Stimulated activated CD4-positive, alpha-beta T cell treated with anti-CD3 and anti-CD28 coated beads, Interleukin-12 subunit alpha, Interleukin-12 subunit beta, amount 100 ng/mL, for 48 hours (primary cell): ENCODE results near the gene PRAC1.

Experiments
- DNase-seq, 3 donors: peaks; one replicate each; pipeline ENCODE4 v3.0.0-alpha.2; 2020; ENCODE audit warnings: low read depth in 2 of 3, low spot score in 1 of 3

Gene PRAC1

DNA sequence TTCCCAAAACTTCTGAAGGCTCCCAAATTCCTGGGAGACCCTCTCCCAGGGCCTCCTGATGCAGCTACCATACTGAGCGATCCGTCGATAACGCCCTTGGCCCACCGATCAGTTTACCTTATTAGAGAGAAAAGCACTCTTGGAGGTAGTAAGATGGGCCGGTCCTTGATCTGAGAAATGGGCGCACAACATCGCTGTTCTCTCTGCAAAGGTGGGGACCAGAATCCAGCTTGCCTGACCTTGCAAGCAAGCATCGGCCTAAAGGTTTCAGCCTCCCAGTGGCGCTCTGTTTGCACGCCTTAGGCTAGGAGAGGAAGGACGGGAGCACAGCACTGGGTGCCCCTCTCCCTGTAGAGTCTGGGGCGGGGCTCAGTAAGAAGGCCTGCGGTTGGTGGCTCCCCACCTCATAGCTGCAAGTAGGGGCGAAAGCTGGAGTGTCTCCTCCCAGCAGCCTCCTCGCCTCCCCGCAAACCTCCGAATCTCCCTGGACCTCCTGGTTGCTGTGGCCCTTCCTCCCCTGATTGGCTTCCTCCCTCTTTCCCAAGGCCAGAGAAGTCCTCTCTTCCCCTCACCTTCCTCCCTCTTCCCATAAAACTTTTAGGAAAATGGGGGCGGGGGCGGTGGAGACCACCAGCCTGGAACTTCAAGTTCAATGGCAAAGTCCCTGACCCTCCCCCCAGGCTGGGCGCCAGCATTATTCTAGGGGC is at the start of gene PRAC1:
Gene PRAC1, minus strand, starts transcription at position 318 of the 707 bp plus-strand sequence. Its CDS starts 126 bp downstream, at position 192.
- no peak for DNase-seq

- DNase-seq = no peak
Observed at GRCh38 chr17:48770954-48771353, 48.6 kb upstream of the PRAC1 start.

DNA sequence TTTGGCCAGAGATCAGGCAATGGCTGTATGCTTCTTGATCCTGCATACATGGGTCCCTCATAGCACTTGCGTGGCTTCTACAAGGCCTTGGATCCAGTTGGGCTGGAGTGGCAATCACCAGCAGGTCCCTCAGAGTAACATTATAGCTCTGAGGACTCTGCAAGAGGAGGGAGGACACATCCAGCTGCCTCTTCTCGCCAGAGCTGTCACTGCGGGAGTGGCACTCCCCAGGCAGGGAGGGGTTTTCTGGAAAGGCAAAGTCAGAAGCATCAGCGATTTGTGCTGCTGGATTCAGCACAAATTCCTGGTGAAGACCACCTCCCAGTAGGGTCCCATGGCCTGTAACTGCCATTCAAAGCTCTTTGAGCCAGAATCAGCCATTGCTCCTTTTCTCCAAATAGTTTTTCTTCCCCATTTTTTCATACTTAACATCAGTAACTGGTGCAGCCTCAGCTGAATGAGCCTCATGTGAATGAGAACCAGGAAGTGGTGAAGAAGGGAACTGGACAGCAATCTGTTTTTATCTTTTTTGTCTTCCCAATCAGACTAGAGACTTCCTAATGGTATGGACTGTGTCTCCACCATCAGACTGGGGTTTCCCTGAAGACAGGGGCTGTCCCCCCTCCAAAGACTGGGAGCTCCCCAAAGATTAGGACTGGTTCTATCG is 46.8 kb upstream of the PRAC1 start:
- DNase-seq = no peak

DNA sequence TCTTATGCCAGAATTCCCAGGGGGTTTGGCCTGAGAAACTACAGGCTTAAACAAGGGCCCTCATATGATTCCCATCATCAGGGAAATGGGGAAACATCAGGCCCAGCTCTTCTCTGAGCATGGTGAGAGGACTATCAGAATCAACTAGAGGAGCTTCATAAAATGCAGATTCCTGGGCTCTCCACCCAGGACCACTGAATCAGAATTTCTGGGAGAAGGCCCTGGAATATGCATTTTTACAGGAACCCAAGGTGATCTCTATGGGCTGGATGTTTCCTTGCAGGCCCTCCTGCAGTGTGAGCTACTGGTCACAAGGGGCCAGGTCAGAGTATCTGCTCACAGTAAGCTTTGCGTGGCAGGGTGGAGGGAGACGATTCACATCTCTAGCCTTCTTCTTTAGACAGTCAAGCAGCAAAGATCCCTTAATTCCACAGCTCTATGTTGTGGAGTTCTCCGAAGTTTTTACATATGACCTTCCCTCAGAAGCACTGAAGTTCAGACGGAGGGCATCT is 45.0 kb upstream of the PRAC1 start:
- no peak for DNase-seq

GRCh38 chr17:48761114-48761513 is 38.8 kb upstream of the PRAC1 start:
- DNase-seq = no peak

GRCh38 chr17:48760411-48760810 is 38.1 kb upstream of the PRAC1 start:
- no peak for DNase-seq

DNA sequence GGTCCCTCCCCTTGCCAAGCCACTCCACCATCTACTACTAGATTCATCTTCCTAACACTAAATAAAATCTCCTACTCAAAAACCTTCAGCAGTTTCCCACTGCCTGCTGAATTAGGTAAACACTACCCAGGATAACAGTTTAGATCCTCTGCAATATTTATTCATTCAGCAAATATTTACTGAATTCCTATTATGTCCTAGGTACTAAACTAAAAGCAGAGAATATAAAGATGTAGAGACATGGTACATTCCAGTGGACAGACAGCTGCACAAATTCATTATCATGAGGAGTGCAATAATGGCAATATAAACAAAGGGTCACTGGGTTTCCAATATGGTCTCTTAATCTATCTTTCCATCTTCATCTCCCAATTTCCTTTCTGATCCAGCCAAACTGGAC is 37.0 kb upstream of the PRAC1 start:
- DNase-seq = no peak

- no peak for DNase-seq
Observed at GRCh38 chr17:48757524-48757961, 35.2 kb upstream of the PRAC1 start.

DNA sequence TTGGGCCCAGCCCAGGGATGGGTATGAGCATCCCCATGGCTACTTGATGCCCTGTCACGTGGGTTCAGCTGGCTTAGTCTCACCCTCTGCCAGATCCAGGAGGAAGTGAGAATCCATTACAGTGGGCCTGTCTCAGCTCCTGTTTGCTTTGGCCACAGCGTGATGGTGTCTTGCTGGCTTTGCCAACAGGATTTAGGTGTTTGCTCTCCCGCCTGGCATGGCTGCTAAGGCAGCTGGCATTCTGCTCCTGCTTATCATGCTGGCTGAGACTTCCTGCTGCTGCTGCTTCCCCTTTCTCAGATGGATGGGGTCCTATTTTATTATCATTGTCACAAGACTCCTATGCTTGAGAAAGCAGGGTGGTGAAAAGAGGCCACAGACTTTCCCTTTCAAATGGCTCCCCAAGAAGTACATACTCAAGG is 34.5 kb upstream of the PRAC1 start:
- no peak for DNase-seq

DNA sequence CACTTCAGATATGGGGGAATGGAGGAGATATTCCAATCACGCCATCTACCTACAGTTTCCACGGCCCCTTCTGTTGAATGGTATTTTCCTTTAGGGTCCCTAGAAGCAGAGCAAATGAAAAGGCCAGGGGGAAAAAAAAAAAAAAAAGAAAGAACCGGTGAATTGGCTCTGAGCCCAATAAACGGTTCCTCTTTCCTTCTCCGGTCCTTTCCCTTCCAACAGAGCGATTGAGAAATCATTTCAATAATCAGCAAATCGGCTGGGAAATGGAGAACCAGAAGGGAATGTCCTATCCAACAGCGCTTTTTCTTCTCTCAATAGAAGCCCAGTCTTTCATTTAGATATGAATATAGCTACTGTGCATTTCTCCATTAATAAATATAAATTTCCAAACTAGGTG is 33.0 kb upstream of the PRAC1 start:
- DNase-seq = no peak

GRCh38 chr17:48754500-48755261 is 32.4 kb upstream of the PRAC1 start:
- DNase-seq = no peak

- no peak for DNase-seq
Observed at GRCh38 chr17:48753794-48754499, 31.6 kb upstream of the PRAC1 start.

GRCh38 chr17:48752399-48753288 is 30.3 kb upstream of the PRAC1 start:
- no peak for DNase-seq

DNA sequence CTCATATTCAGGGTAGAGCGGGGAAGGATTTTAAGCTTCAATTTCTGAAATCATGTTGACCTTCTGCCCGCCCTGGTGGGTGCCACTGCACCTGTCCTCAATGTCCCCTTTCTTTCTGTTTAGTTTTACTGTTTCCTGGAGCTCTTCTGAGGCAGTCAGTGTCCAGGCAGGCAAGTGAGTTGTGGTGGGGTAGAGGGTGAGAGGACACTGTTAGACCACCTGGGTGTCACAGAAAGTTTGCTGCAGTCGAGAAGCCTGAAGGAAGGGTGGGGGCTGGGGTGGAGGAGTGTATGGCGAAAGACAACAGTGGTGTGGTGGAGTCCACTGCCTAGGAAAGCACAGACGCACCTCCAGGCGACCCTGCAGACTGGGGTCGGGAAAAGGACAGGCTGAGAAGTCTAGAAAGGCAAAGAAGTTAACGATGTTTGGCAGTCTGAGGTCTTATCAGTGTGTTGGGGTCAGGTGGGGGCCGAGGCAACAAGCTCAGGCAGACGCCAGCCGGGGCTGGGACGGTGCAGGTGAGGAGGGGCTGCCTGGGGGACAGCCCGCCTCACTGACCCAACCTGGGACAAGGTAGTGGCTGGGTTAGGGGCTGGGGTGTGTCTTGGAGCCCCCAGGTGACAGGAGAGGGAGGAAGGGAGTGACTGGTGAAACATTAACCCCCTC is 29.5 kb upstream of the PRAC1 start:
- no peak for DNase-seq

- DNase-seq = no peak
Observed at GRCh38 chr17:48751172-48751571, 28.9 kb upstream of the PRAC1 start.

DNA sequence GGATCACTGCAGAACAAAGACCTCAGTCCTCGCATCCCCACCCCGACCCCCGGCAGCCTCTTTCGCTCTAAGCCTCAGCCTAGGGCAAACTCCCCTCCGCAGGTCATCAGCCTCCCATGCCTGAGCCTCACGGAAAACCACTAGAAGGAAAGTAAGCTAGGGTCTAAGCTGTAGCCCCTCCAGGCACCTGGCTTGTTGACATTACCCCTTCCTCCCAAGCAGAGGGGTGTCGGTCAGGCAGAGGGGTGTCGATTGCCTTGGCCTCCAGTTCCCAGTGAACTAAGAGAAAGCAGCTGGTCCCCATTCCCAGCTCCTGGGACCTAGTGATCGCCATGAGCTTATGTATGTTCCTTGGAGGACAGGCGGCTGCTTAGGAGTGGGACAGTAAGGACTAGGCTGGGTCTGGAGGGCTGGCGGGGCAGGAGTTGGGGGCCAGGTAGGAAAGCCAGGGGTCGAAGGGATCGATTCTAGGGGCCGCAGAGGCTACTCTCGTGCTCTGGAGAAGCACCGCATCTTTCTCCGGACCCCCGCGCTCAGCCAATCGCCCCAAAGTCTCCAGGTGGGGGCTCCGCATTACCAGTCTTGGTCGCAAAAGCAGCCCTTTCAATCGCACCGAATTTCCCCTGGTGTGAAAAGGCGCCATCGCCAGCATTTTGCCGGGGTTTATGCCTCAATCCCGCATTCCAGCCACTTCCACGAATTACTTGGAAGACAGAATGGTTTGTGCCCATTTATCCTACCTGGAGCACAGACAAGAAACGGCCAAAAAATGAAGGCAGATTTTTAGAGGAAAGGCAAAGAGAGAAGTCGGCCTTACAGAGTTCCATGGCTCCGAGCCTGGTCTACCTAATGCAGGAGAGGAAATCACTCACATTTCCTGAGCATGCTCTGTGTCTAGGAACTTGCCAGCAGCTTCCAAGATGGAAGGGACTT is 27.6 kb upstream of the PRAC1 start:
- no peak for DNase-seq

- no peak for DNase-seq
Observed at GRCh38 chr17:48748718-48749566, 26.6 kb upstream of the PRAC1 start.
